GM19035 (cell line): ENCODE measurements around the gene CENPL.
"Not testable (repeated sequence)": the region's sequence is repeated elsewhere in the genome, so short reads cannot be mapped to it uniquely, and the experiment has no call there.

Experiments
- ATAC-seq: cut with Tn5 transposase; IDR thresholded peaks from one replicate; pipeline ENCODE4 v1.9.1; 2021; ENCODE audit not compliant: unreplicated experiment

The CENPL gene

GRCh38 chr1:173857363-173857917 is 32.8 kb upstream of the CENPL start:
- no peak for ATAC-seq

- no peak for ATAC-seq
Measured at GRCh38 chr1:173856903-173857302, 32.2 kb upstream of the CENPL start.

GRCh38 chr1:173856014-173856413 is 31.3 kb upstream of the CENPL start:
- no peak for ATAC-seq

- no peak for ATAC-seq
Measured at GRCh38 chr1:173853074-173853473, 28.4 kb upstream of the CENPL start.

- ATAC-seq = no peak
Measured at GRCh38 chr1:173852105-173852504, 27.4 kb upstream of the CENPL start.

GRCh38 chr1:173832748-173833147 is 8.1 kb upstream of the CENPL start:
- no peak for ATAC-seq

- no peak for ATAC-seq
Measured at GRCh38 chr1:173827611-173828010, 2.9 kb upstream of the CENPL start.

- peak; percentile 46 for ATAC-seq
Measured at GRCh38 chr1:173823781-173824314, 835 bp downstream of the CENPL start.

GRCh38 chr1:173821680-173822079 is 3.0 kb downstream of the CENPL start:
- ATAC-seq = no peak

- no peak for ATAC-seq
Measured at GRCh38 chr1:173818459-173818858, 6.2 kb downstream of the CENPL start.

- not testable (repeated sequence) for ATAC-seq
Measured at GRCh38 chr1:173813654-173814053, 11.0 kb downstream of the CENPL start.

- ATAC-seq = no peak
Measured at GRCh38 chr1:173802961-173803360, 21.7 kb downstream of the CENPL start.

GRCh38 chr1:173799995-173800394 is 24.7 kb downstream of the CENPL start:
- not testable (repeated sequence) for ATAC-seq

- ATAC-seq = no peak
Measured at GRCh38 chr1:173798078-173798477, 26.6 kb downstream of the CENPL start.

GRCh38 chr1:173789841-173790240 is 34.8 kb downstream of the CENPL start:
- ATAC-seq = no peak

- no peak for ATAC-seq
Measured at GRCh38 chr1:173784997-173785396, 39.7 kb downstream of the CENPL start.

- no peak for ATAC-seq
Measured at GRCh38 chr1:173779936-173780335, 44.7 kb downstream of the CENPL start.

- ATAC-seq = no peak
Measured at GRCh38 chr1:173775578-173776226, 49.0 kb downstream of the CENPL start.

GRCh38 chr1:173771560-173771959 is 53.1 kb downstream of the CENPL start:
- ATAC-seq = no peak

- ATAC-seq = not testable (repeated sequence)
Measured at GRCh38 chr1:173770330-173770729, 54.4 kb downstream of the CENPL start.

- ATAC-seq = no peak
Measured at GRCh38 chr1:173768827-173769226, 55.9 kb downstream of the CENPL start.

- ATAC-seq = no peak
Measured at GRCh38 chr1:173768206-173768605, 56.5 kb downstream of the CENPL start.

GRCh38 chr1:173764331-173764730 is 60.4 kb downstream of the CENPL start:
- ATAC-seq = not testable (repeated sequence)
